Coronary artery (tissue), 2 donors: ENCODE results near the gene ZC3HAV1L.
A peak's percentile ranks its signal among the peaks of the same experiment; 100 is the strongest.

ENCODE experiments used
- DNase-seq: peaks from one replicate; pipeline ENCODE4 v3.0.0-alpha.2; 2017; ENCODE audit warnings: low spot score
- H3K27ac ChIP-seq, 2 donors: fragments of 200-600 bp; sonication (generic); one replicate each; pipeline ENCODE4 v1.5.1; 2016 to 2019
- H3K4me3 ChIP-seq: fragments of 200-600 bp; sonication (generic); 2 replicates; pipeline ENCODE4 v1.5.1; 2016; ENCODE audit warnings: mild to moderate bottlenecking, moderate library complexity
- TF ChIP-seq, protein P1 (sequence below): fragments of 200-600 bp; sonication (generic); IDR thresholded peaks from one replicate; pipeline ENCODE4 v1.5.1; 2019; ENCODE audit warnings: antibody characterized with exemption

ZC3HAV1L gene

GRCh38 chr7:139018910-139019309, 16.9 kb downstream of the ZC3HAV1L start:
- Histone ChIP-seq H3K4me3 (no peak overlapping the region), H3K27ac (no peak overlapping the region)
- TF ChIP-seq, protein P1, sequence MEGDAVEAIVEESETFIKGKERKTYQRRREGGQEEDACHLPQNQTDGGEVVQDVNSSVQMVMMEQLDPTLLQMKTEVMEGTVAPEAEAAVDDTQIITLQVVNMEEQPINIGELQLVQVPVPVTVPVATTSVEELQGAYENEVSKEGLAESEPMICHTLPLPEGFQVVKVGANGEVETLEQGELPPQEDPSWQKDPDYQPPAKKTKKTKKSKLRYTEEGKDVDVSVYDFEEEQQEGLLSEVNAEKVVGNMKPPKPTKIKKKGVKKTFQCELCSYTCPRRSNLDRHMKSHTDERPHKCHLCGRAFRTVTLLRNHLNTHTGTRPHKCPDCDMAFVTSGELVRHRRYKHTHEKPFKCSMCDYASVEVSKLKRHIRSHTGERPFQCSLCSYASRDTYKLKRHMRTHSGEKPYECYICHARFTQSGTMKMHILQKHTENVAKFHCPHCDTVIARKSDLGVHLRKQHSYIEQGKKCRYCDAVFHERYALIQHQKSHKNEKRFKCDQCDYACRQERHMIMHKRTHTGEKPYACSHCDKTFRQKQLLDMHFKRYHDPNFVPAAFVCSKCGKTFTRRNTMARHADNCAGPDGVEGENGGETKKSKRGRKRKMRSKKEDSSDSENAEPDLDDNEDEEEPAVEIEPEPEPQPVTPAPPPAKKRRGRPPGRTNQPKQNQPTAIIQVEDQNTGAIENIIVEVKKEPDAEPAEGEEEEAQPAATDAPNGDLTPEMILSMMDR, result no peak
- DNase-seq, result no peak

DNA sequence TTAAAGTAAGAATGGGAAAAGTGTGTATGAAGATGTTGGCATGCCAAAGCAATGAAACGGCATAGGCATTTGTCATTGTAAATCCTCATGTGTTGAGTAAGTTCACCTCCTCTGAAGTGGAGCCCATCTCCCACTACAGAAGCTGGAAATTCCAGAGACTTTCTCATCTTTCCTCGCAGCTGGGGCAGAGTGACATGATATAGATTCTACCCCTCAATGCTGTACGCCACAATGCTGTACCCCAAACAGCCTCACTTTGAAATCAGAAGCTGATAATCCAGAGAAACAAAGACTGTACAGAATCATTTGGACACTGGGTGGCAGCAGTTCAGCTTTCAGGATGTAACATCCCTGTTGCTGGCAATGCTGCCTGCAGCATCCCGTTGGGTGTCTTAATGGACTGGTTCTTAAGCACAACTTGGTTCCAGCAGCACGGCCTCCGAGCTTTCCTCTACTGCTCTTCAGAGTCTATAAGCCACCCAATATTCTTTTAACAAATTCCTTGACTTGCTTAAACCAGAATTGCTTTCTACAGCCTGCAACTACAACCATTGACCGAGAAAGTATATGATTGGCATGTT, 18.8 kb downstream of the ZC3HAV1L start:
- TF ChIP-seq, protein P1, result peak; percentile 46
- DNase-seq, result no peak
- H3K27ac ChIP-seq, result no peak overlapping the region
- H3K4me3 ChIP-seq, result no peak overlapping the region

GRCh38 chr7:139011373-139011772, 24.5 kb downstream of the ZC3HAV1L start:
- H3K4me3 ChIP-seq, result no peak overlapping the region
- no peak for DNase-seq
- TF ChIP-seq, protein P1, result no peak
- no peak overlapping the region for H3K27ac ChIP-seq

DNA sequence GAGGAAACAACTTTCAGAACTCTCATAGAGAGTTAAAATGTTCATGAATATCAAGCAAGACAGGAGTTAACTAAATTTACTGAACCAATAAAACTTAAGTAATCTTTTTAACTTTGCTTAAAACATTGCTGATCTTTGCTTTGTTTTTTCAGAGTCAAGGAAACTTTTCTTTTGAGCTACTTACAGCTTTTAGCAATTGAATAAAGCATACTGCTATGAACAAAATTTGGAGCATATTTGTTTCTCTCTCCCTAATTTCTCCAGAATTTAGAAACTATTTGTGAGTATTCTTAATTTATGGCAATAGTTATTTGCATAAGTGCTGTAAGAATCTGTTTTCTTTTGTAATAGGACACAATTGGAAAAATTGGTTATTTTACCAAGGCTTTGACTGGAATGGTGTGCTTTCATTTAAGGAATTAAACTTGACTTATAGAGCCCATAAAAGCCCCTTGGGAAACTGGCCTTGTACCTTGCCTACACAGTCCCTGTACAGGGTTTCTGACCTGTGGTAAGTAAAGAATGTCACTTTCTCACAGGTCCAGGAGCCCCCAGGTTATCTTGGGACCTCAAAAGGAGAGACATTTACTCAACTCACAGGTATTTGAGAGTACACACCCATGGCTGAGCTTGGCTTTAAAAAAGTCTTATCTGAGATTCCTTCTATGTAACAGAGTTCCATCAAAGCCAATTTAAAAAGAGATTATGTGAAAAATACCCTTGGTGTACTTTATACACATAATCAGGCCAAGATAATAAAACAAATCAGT, 31.3 kb downstream of the ZC3HAV1L start:
- no peak overlapping the region for H3K27ac ChIP-seq
- DNase-seq, result no peak
- TF ChIP-seq, protein P1, result no peak
- H3K4me3 ChIP-seq, result no peak overlapping the region

GRCh38 chr7:138999414-138999813, 36.4 kb downstream of the ZC3HAV1L start:
- no peak for DNase-seq
- Histone ChIP-seq H3K4me3 (no peak overlapping the region), H3K27ac (no peak overlapping the region)
- TF ChIP-seq, protein P1, result no peak

- H3K4me3 ChIP-seq, result no peak overlapping the region
- TF ChIP-seq, protein P1, result no peak
These were observed 43.8 kb downstream of the ZC3HAV1L start for GRCh38 chr7:138992052-138992531.

DNA sequence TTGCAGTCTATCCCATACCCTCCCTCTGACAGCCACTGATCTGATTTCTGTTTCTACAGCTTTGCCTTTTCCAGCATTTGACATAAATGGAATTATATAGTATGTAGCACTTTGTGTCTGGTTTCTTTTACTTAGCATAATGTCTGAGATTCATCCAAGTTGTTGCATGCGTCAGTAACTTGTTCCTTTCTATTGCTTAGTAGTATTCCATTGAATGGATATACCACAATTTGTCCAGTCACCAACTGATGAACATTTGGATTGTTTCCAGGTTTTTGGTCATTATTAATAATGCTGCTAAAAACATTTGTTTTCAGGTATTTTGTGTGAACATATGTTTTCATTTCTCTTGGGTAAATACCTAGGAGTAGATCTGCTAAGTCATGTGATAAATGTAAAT, 48.2 kb downstream of the ZC3HAV1L start:
- Histone ChIP-seq H3K27ac (no peak overlapping the region), H3K4me3 (no peak overlapping the region)
- TF ChIP-seq, protein P1, result no peak
- no peak for DNase-seq

More at GRCh38 chr7:138992052-138992531, 43.8 kb downstream of the ZC3HAV1L start:
- DNase-seq, result no peak
- no peak overlapping the region for H3K27ac ChIP-seq
